ENCODE results near the gene SMPX. TPM values are rescaled to one million over a fixed set of nuclear protein-coding genes. Genes with fewer than 3 reads are reported as not detected.
A peak's percentile ranks its signal among the peaks of the same experiment; 100 is the strongest.

The SMPX gene
- total RNA-seq, 2 donors from 2014 or later, result not detected

GRCh38 chrX:21766101-21766500 is 8.2 kb upstream of the SMPX start:
- Mint-ChIP-seq H3K27ac (no peak overlapping the region), H3K27me3 (peaks cover 8% of the 10 kb centered on the region), H3K4me3 (no peak overlapping the region), H3K36me3 (ENCODE audit: low read depth) (peaks cover 6% of the 10 kb centered on the region), H3K4me1 (no peaks in the 10 kb centered on the region)
- H3K9me3 ChIP-seq (ENCODE audit: control insufficient read depth, low read length, poor library complexity, severe bottlenecking), result no peaks in the 10 kb centered on the region
- ATAC-seq (no peak), DNase-seq (no peak)

GRCh38 chrX:21764008-21764407 is 6.1 kb upstream of the SMPX start:
- H3K36me3 Mint-ChIP-seq (ENCODE audit: low read depth), result peaks cover 6% of the 10 kb centered on the region
- DNase-seq (no peak), ATAC-seq (no peak)
- H3K27me3 Mint-ChIP-seq, result peaks cover 12% of the 10 kb centered on the region
- H3K4me3 Mint-ChIP-seq, result no peak overlapping the region
- no peaks in the 10 kb centered on the region for H3K4me1 Mint-ChIP-seq
- no peak overlapping the region for H3K27ac Mint-ChIP-seq
- H3K9me3 ChIP-seq (ENCODE audit: control insufficient read depth, low read length, poor library complexity, severe bottlenecking), result no peaks in the 10 kb centered on the region

DNA sequence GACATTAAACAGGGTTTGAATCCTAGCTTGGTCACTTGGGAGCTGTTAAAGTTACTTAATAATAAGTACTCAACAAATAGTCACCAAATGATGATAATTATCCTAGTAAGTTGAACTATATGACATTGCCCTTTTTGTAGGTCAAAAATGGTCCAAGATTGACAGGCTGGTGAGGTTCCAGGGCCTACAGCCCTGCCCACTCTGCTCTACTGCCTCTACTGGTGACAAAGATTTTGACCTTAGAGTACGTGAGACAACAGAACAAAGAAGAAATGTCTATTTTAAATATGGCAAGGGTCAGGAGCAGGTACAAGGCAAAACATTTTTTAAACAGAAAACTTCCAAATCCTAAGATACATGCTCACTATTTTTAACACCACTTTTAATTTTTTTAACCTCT is 572 bp upstream of the SMPX start:
- no peaks in the 10 kb centered on the region for H3K9me3 ChIP-seq (ENCODE audit: control insufficient read depth, low read length, poor library complexity, severe bottlenecking)
- ATAC-seq (no peak), DNase-seq (no peak)
- H3K4me3 Mint-ChIP-seq, result no peak overlapping the region
- H3K27me3 Mint-ChIP-seq, result peaks cover 4% of the 10 kb centered on the region
- H3K4me1 Mint-ChIP-seq, result no peaks in the 10 kb centered on the region
- H3K27ac Mint-ChIP-seq, result no peak overlapping the region
- H3K36me3 Mint-ChIP-seq (ENCODE audit: low read depth), result no peaks in the 10 kb centered on the region

GRCh38 chrX:21756785-21757529 is 959 bp downstream of the SMPX start:
- H3K27ac Mint-ChIP-seq, result no peak overlapping the region
- no peak overlapping the region for H3K4me3 Mint-ChIP-seq
- no peak for ATAC-seq
- no peaks in the 10 kb centered on the region for H3K9me3 ChIP-seq (ENCODE audit: control insufficient read depth, low read length, poor library complexity, severe bottlenecking)
- no peak for DNase-seq
- H3K36me3 Mint-ChIP-seq (ENCODE audit: low read depth), result no peaks in the 10 kb centered on the region
- peaks cover 4% of the 10 kb centered on the region for H3K27me3 Mint-ChIP-seq
- H3K4me1 Mint-ChIP-seq, result no peaks in the 10 kb centered on the region

- Mint-ChIP-seq H3K36me3 (ENCODE audit: low read depth) (no peaks in the 10 kb centered on the region), H3K27me3 (peaks cover 7% of the 10 kb centered on the region), H3K27ac (no peak overlapping the region)
These were observed 8.0 kb downstream of the SMPX start for GRCh38 chrX:21749924-21750323.

GRCh38 chrX:21748235-21748634 is 9.7 kb downstream of the SMPX start:
- Mint-ChIP-seq H3K27ac (no peak overlapping the region), H3K27me3 (peaks cover 7% of the 10 kb centered on the region), H3K36me3 (ENCODE audit: low read depth) (no peaks in the 10 kb centered on the region), H3K4me1 (no peaks in the 10 kb centered on the region), H3K4me3 (no peak overlapping the region)
- ATAC-seq, result no peak
- DNase-seq, result no peak
- H3K9me3 ChIP-seq (ENCODE audit: control insufficient read depth, low read length, poor library complexity, severe bottlenecking), result no peaks in the 10 kb centered on the region

More at GRCh38 chrX:21749924-21750323, 8.0 kb downstream of the SMPX start:
- Mint-ChIP-seq H3K4me1 (no peaks in the 10 kb centered on the region), H3K4me3 (no peak overlapping the region)
- ATAC-seq (no peak), DNase-seq (no peak)
- H3K9me3 ChIP-seq (ENCODE audit: control insufficient read depth, low read length, poor library complexity, severe bottlenecking), result no peaks in the 10 kb centered on the region

DNA sequence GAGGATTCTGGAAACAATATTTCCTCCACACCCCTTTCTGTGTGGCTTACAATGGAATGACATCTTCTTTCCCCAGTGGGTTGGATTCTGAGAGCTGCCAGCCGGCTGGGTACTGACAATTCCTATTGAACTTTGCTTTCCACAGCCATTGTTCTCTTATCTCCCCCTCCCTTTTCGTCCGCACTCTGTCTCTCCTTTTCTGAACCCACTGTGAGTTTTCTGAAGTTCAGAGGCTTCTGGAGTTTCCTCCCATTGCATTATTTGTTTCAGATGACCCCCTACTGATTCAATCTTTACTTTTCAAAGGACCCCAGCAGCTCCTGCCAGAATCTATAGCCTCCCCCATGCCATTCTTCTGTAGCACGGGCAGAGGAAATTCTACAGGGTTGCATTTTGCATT is 10.4 kb downstream of the SMPX start:
- DNase-seq (no peak), ATAC-seq (no peak)
- Mint-ChIP-seq H3K27ac (no peak overlapping the region), H3K4me3 (no peak overlapping the region), H3K36me3 (ENCODE audit: low read depth) (no peaks in the 10 kb centered on the region), H3K27me3 (peaks cover 7% of the 10 kb centered on the region), H3K4me1 (no peaks in the 10 kb centered on the region)
- no peaks in the 10 kb centered on the region for H3K9me3 ChIP-seq (ENCODE audit: control insufficient read depth, low read length, poor library complexity, severe bottlenecking)

- no peaks in the 10 kb centered on the region for H3K36me3 Mint-ChIP-seq (ENCODE audit: low read depth)
These were observed 12.2 kb downstream of the SMPX start for GRCh38 chrX:21745756-21746155.

DNA sequence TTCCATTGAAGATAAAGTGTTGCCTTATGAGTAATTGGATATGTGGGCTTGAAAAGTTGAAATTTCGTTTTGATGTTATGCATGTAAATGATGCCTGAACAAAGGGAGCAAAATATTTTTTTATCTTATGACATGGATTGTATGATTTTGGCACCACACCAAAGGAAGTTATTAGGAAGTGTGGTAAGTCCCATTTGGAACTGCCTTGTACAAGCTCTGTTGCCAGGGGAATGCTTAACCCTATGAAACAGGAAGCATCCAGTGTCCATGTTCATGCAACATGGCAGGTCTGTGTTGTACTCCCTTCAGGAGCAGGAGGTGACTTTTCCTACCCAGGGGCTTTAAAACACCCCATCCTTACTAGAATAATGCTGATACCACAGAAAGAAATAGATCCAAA is 13.2 kb downstream of the SMPX start:
- H3K9me3 ChIP-seq (ENCODE audit: control insufficient read depth, low read length, poor library complexity, severe bottlenecking), result no peaks in the 10 kb centered on the region
- no peak for DNase-seq
- ATAC-seq, result no peak
- H3K36me3 Mint-ChIP-seq (ENCODE audit: low read depth), result no peaks in the 10 kb centered on the region
- no peaks in the 10 kb centered on the region for H3K4me1 Mint-ChIP-seq
- no peak overlapping the region for H3K4me3 Mint-ChIP-seq
- peaks cover 7% of the 10 kb centered on the region for H3K27me3 Mint-ChIP-seq
- no peak overlapping the region for H3K27ac Mint-ChIP-seq

More at GRCh38 chrX:21745756-21746155, 12.2 kb downstream of the SMPX start:
- Mint-ChIP-seq H3K27me3 (peaks cover 7% of the 10 kb centered on the region), H3K4me3 (no peak overlapping the region), H3K4me1 (no peaks in the 10 kb centered on the region), H3K27ac (no peak overlapping the region)
- ATAC-seq (peak; percentile 40), DNase-seq (peak in 1 of 3 donors; percentile 8)
- no peaks in the 10 kb centered on the region for H3K9me3 ChIP-seq (ENCODE audit: control insufficient read depth, low read length, poor library complexity, severe bottlenecking)

DNA sequence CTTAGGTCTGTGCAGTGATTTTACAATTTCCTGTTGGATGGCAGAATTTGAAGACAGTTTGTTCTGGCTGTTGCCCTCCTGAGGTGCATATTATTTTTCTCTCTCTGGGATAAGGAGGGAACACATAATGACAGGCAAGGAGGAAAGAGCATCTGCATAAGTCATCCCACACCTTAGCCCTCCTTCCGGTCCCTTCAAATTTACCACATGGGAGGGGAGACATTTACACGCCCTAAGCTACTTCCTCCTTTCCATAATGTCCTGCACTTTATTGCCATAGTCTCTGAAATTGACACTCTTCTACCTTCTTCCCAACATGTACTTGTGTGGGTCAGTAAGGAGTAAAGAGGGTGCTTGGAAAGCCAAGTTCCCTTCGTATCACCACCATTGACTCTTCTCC is 13.9 kb downstream of the SMPX start:
- DNase-seq (no peak), ATAC-seq (no peak)
- Mint-ChIP-seq H3K4me3 (no peak overlapping the region), H3K4me1 (no peaks in the 10 kb centered on the region), H3K27me3 (peaks cover 7% of the 10 kb centered on the region), H3K36me3 (ENCODE audit: low read depth) (no peaks in the 10 kb centered on the region), H3K27ac (no peak overlapping the region)
- no peaks in the 10 kb centered on the region for H3K9me3 ChIP-seq (ENCODE audit: control insufficient read depth, low read length, poor library complexity, severe bottlenecking)

DNA sequence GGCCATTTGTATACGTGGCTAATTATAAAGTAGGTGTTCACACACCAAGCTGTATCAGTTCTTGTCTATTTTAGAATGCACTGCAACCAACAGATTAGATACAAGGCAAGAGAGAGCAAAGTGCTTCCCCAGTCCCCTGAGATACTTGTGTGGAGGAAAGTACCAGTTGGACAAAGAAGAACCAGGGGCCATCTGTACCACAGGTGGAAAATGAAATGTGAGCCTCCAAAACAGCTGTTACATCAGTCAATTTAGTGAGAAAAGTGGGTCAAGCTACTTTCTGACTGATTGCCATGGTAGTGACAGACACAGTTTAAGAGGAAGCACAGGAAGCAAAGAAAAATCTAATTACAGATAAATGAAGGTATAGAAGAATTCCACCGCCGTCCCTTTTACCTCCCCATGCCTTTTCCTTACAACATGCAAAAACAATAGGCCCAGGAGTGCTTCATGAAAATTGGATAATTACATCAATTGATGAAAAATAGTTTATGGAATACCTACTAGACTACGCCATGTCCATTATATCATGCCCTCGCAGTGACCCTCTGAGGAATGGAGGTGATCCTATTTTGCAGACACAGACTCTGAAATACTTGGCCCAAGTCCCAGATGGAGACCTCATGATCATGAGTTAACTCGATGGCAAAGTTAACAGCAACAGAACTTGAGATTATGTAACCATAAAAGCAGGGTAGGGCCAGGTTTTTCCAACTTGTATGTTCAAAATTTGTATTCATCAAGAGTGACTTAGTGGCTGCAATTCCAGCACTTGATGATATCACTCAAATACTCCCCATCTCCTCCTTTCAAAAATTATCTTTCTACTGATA is 15.8 kb downstream of the SMPX start:
- DNase-seq, result no peak
- Mint-ChIP-seq H3K36me3 (ENCODE audit: low read depth) (no peaks in the 10 kb centered on the region), H3K4me3 (no peak overlapping the region), H3K27me3 (no peaks in the 10 kb centered on the region), H3K4me1 (no peaks in the 10 kb centered on the region), H3K27ac (no peak overlapping the region)
- no peaks in the 10 kb centered on the region for H3K9me3 ChIP-seq (ENCODE audit: control insufficient read depth, low read length, poor library complexity, severe bottlenecking)
- ATAC-seq, result no peak

DNA sequence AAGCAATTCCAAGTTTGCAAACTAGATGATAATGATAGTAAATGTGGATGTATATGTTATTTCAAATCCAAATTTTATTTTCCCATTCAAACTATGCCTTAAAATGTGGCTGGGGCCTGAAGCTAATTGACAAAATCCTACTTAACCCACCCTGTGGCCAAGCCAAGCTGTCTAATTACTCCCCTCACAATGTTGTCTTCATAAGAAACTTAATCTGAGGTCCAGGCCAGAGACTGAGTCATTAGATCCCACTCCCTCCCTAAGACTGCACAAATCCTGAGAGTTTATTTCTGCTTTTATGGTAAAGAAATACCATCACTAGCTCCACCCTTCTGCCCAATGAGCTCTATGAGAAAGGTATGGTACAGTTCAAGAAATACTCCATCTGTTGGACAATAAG is 16.6 kb downstream of the SMPX start:
- ATAC-seq, result no peak
- no peaks in the 10 kb centered on the region for H3K36me3 Mint-ChIP-seq (ENCODE audit: low read depth)
- no peaks in the 10 kb centered on the region for H3K4me1 Mint-ChIP-seq
- no peak overlapping the region for H3K4me3 Mint-ChIP-seq
- no peak overlapping the region for H3K27ac Mint-ChIP-seq
- no peak for DNase-seq
- H3K9me3 ChIP-seq (ENCODE audit: control insufficient read depth, low read length, poor library complexity, severe bottlenecking), result no peaks in the 10 kb centered on the region
- H3K27me3 Mint-ChIP-seq, result no peaks in the 10 kb centered on the region

DNA sequence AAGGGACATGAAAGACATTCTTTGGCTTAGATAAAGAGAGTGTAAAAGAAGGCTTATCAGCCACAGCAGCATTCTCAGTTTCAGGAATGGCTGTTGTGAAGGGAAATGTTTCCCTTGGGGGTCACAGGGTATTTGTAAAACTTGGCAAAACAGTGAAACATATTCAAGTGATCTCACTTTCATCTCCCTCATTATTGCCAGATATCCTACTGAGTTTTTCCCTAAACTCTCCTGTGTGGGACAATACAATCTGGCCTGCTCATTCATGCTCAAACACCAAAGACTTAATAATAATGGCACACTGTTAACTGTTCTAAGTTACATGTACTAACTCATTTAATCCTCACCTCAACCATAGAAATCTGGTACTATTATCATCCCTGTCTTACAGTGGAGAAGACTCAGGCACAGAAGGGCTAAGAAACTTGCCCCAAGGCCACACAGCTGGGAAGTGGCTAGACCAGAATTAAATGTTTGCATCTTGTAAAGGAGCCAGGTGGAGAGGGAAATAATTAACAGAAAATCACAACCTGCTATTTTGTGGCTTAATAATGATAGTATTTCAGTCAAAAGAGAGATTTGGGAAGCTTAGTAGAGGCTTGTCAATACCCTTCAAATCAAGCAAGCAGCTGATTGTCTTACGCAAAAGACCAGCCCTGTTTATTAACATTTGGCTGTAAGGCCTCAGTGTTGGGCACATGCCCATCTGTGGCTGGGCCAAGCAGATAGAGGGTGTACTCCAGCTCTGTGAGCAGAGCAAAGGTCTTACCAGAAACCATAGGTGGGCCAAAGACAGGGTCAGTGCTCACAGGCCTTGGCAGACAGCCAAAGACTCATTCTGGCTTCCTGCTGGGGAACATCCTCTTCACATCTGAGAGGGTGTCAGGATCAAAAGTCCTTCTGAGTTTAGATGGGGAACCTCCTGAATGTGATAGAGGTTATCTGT is 17.3 kb downstream of the SMPX start:
- no peak for DNase-seq
- no peaks in the 10 kb centered on the region for H3K36me3 Mint-ChIP-seq (ENCODE audit: low read depth)
- H3K27me3 Mint-ChIP-seq, result peaks cover 7% of the 10 kb centered on the region
- H3K4me1 Mint-ChIP-seq, result no peaks in the 10 kb centered on the region
- no peak overlapping the region for H3K27ac Mint-ChIP-seq
- H3K9me3 ChIP-seq (ENCODE audit: control insufficient read depth, low read length, poor library complexity, severe bottlenecking), result no peaks in the 10 kb centered on the region
- H3K4me3 Mint-ChIP-seq, result no peak overlapping the region
- ATAC-seq, result no peak

Measured in T-helper 17 cell (primary cell).